Effector memory CD8-positive, alpha-beta T cell (primary cell): ENCODE measurements around the gene SLC25A21.
A peak's percentile ranks its signal among the peaks of the same experiment; 100 is the strongest.

ENCODE experiments used
- ATAC-seq: fragments of 150-1000 bp; cut with Tn5 transposase; replicated peaks from 2 replicates; pipeline ENCODE4 v1.10.0; 2021; ENCODE audit warnings: mild to moderate bottlenecking, moderate library complexity
- DNase-seq, 3 experiments: peaks; one replicate each; pipeline ENCODE4 v3.0.0; 2021
- H3K27ac Mint-ChIP-seq, 2 donors: one replicate each; pipeline ENCODE4 v1.8.0; 2022; ENCODE audit warnings: mild to moderate bottlenecking in 2 of 2, mixed read lengths in 2 of 2, moderate library complexity in 2 of 2
- H3K27me3 Mint-ChIP-seq, 2 donors: one replicate each; pipeline ENCODE4 v1.8.0; 2022; ENCODE audit warnings: mixed read lengths in 2 of 2
- H3K36me3 Mint-ChIP-seq: one replicate; pipeline ENCODE4 v1.8.0; 2022; ENCODE audit warnings: mild to moderate bottlenecking, moderate library complexity, mixed read lengths; ENCODE audit not compliant: insufficient read depth
- H3K4me1 Mint-ChIP-seq, 2 donors: one replicate each; pipeline ENCODE4 v1.8.0; 2022; ENCODE audit warnings: low read depth in 2 of 2, mixed read lengths in 2 of 2
- H3K4me3 Mint-ChIP-seq, 2 donors: one replicate each; pipeline ENCODE4 v1.8.0; 2022; ENCODE audit warnings: mild to moderate bottlenecking in 2 of 2, mixed read lengths in 2 of 2, moderate library complexity in 2 of 2
- H3K9me3 Mint-ChIP-seq, 2 donors: one replicate each; pipeline ENCODE4 v1.8.0; 2022; ENCODE audit warnings: mixed read lengths in 2 of 2

The SLC25A21 gene

DNA sequence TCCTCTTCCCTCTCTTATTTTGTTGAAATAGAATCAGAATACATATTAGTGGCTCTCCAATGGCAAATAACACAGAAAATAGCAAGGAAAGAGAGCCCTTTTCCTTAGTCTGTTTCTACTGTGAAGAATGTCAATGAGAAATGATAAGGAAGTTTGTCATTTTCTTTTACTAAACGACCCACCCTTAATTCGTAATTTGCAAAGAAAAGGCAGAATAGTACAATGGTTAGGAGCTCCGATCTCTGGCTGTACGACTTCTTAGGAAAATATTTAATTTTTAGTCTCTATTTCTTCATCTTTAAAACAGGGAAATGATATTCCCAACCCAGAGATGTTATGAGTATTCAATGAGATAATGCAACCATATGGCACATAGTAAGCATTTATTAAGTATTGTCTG lies 504.7 kb downstream of the SLC25A21 start:
- Mint-ChIP-seq H3K4me3 (no peak overlapping the region), H3K9me3 (no peaks in the 10 kb centered on the region), H3K27ac (no peak overlapping the region), H3K27me3 (peaks cover 39 to 47% of the 10 kb centered on the region in 2 donors), H3K36me3 (no peaks in the 10 kb centered on the region), H3K4me1 (peaks cover 4 to 9% of the 10 kb centered on the region in 2 donors)
- DNase-seq, result no peak
- no peak for ATAC-seq

DNA sequence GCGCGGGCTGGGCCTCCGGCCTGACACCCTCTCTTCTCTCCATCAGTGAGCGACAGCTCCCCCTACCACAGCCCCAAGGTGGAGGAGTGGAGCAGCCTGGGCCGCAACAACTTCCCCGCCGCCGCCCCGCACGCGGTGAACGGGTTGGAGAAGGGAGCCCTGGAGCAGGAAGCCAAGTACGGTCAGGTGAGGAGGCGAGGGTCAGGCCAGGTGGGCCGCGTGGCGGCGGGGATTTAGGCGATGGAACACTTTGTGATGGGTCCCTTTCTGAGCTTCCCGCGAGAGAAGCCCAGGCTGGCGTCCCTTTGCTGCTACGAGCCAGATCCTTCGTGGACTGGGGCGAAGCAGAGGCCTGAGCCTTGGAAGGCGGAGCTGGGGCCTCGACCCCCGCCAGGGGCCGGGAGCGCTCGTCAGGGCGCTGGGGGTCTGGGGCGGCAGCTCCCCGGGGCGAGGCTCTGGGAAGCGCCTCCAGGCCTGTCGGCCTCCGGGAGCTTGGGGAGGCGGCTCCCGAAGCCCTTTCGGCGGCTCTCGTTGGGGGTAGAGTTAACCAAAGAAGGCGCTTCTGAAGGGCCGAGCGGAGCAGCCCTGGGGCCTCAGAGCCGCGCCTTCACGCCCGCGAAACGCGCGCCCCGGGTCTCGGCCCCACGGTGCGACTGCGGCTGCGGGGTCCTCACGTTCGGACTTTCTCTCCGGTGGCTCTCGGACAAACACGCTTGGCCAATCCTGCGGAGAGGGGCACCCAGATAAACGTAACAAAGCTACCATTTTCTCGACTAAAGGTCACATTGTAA lies 505.8 kb downstream of the SLC25A21 start:
- Mint-ChIP-seq H3K4me3 (no peak overlapping the region), H3K9me3 (no peaks in the 10 kb centered on the region), H3K27me3 (peaks cover 49 to 58% of the 10 kb centered on the region in 2 donors), H3K36me3 (no peaks in the 10 kb centered on the region), H3K4me1 (peaks cover 4 to 14% of the 10 kb centered on the region in 2 donors), H3K27ac (no peak overlapping the region)
- ATAC-seq (no peak), DNase-seq (no peak)

DNA sequence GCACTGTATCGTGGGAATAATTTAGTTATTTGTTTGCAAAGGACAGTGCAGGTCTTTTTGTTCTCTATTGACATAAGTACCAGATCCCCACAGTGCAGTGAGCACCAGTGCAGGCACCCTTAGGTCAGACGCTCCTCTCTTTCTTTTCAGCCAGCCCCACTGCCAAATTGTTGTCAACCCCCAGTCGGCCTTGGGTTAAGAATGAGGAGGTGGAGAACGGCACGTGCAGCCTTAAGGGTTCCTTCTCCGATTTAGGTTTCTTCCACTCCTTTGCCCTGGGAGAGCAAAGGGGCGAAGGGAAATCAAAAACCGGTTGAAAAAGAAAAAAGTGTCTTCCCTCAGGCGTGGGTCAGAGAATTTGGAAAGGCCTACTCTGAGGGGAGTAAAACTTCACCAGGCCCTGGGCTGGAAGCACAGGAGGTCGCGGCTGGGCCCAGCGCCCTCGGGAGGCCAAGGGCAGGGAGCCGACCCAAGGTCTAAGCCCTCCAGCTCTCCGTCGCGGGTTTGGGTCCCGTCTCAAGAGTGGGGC lies 506.5 kb downstream of the SLC25A21 start:
- no peak for DNase-seq
- Mint-ChIP-seq H3K27ac (no peak overlapping the region), H3K9me3 (no peaks in the 10 kb centered on the region), H3K27me3 (peaks cover 56 to 64% of the 10 kb centered on the region in 2 donors), H3K36me3 (no peaks in the 10 kb centered on the region), H3K4me1 (peaks cover 7 to 17% of the 10 kb centered on the region in 2 donors), H3K4me3 (no peak overlapping the region)
- ATAC-seq, result no peak

- Mint-ChIP-seq H3K27ac (no peak overlapping the region), H3K36me3 (no peaks in the 10 kb centered on the region), H3K4me3 (no peak overlapping the region), H3K4me1 (peaks cover 7 to 18% of the 10 kb centered on the region in 2 donors), H3K27me3 (peaks cover 70 to 78% of the 10 kb centered on the region in 2 donors), H3K9me3 (no peaks in the 10 kb centered on the region)
- ATAC-seq, result no peak
- DNase-seq, result no peak
Measured at GRCh38 chr14:36664322-36665193, 507.8 kb downstream of the SLC25A21 start.

- DNase-seq, result no peak
- Mint-ChIP-seq H3K27me3 (peaks cover 79 to 87% of the 10 kb centered on the region in 2 donors), H3K4me3 (peak overlapping the region in 1 of 2 donors; percentile 29), H3K9me3 (no peaks in the 10 kb centered on the region), H3K36me3 (no peaks in the 10 kb centered on the region), H3K4me1 (peaks cover 7 to 18% of the 10 kb centered on the region in 2 donors), H3K27ac (no peak overlapping the region)
- no peak for ATAC-seq
Measured at GRCh38 chr14:36663404-36664321, 508.7 kb downstream of the SLC25A21 start.

- DNase-seq, result no peak
- no peaks in the 10 kb centered on the region for H3K36me3 Mint-ChIP-seq
- peak overlapping the region; percentile 22 to 46 for H3K4me3 Mint-ChIP-seq
Measured at GRCh38 chr14:36662543-36663403, 509.6 kb downstream of the SLC25A21 start.

DNA sequence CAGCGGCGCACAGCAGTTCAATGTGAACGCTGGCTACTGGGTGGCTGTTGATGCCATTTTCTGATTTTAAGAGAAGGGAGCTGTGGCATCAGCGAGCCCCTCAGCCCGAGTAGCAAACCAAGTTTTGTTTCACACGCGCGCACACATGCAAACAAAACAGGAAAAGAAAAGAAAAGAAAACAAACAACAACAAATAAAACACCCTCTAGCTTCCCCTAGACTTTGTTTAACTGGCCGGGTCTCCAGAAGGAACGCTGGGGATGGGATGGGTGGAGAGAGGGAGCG lies 510.2 kb downstream of the SLC25A21 start:
- H3K36me3 Mint-ChIP-seq, result no peaks in the 10 kb centered on the region
- H3K27ac Mint-ChIP-seq, result no peak overlapping the region
- peaks cover 7 to 18% of the 10 kb centered on the region in 2 donors for H3K4me1 Mint-ChIP-seq
- peak overlapping the region; percentile 22 to 46 for H3K4me3 Mint-ChIP-seq
- DNase-seq (no peak), ATAC-seq (no peak)
- H3K27me3 Mint-ChIP-seq, result peaks cover 81 to 93% of the 10 kb centered on the region in 2 donors
- no peaks in the 10 kb centered on the region for H3K9me3 Mint-ChIP-seq

More at GRCh38 chr14:36662543-36663403, 509.6 kb downstream of the SLC25A21 start:
- Mint-ChIP-seq H3K9me3 (no peaks in the 10 kb centered on the region), H3K27ac (no peak overlapping the region), H3K4me1 (peaks cover 7 to 18% of the 10 kb centered on the region in 2 donors), H3K27me3 (peaks cover 83 to 94% of the 10 kb centered on the region in 2 donors)
- no peak for ATAC-seq

- ATAC-seq (peak; percentile 64), DNase-seq (no peak)
- H3K4me1 Mint-ChIP-seq, result peaks cover 7 to 19% of the 10 kb centered on the region in 2 donors
- H3K36me3 Mint-ChIP-seq, result no peaks in the 10 kb centered on the region
- H3K4me3 Mint-ChIP-seq, result peak within 1 kb of the TSS; percentile 22 to 53
- H3K27me3 Mint-ChIP-seq, result peaks cover 84 to 96% of the 10 kb centered on the region in 2 donors
- H3K9me3 Mint-ChIP-seq, result no peaks in the 10 kb centered on the region
- H3K27ac Mint-ChIP-seq, result no peak within 1 kb of the TSS
Measured at GRCh38 chr14:36661506-36662257, 510.7 kb downstream of the SLC25A21 start, which contains the start of gene PAX9. PAX9 (plus strand) TSS chr14:36661860; CDS start chr14:36662090, 230 bp downstream.

GRCh38 chr14:36660736-36661505 lies 511.5 kb downstream of the SLC25A21 start:
- DNase-seq, result no peak
- Mint-ChIP-seq H3K9me3 (no peaks in the 10 kb centered on the region), H3K27ac (no peak overlapping the region), H3K36me3 (no peaks in the 10 kb centered on the region), H3K4me1 (peaks cover 7 to 20% of the 10 kb centered on the region in 2 donors), H3K4me3 (peak overlapping the region in 1 of 2 donors; percentile 53), H3K27me3 (peaks cover 92 to 99% of the 10 kb centered on the region in 2 donors)
- no peak for ATAC-seq

GRCh38 chr14:36659822-36660735 lies 512.3 kb downstream of the SLC25A21 start:
- peak overlapping the region in 1 of 2 donors; percentile 27 for H3K4me3 Mint-ChIP-seq
- H3K27ac Mint-ChIP-seq, result no peak overlapping the region
- H3K4me1 Mint-ChIP-seq, result peaks cover 12 to 24% of the 10 kb centered on the region in 2 donors
- H3K36me3 Mint-ChIP-seq, result no peaks in the 10 kb centered on the region
- ATAC-seq (no peak), DNase-seq (no peak)
- H3K9me3 Mint-ChIP-seq, result peaks cover 0 to 2% of the 10 kb centered on the region in 2 donors
- peaks cover 93 to 99% of the 10 kb centered on the region in 2 donors for H3K27me3 Mint-ChIP-seq
